ENCODE data around the gene IL16.
"Not testable (repeated sequence)": the region's sequence is repeated elsewhere in the genome, so short reads cannot be mapped to it uniquely, and the experiment has no call there.

IL16 gene

GRCh38 chr15:81183439-81183775 is 13.3 kb upstream of the IL16 start:
- Mint-ChIP-seq H3K4me1 (peaks cover 12% of the 10 kb centered on the region), H3K36me3 (ENCODE audit: low read depth) (no peaks in the 10 kb centered on the region), H3K27ac (no peak overlapping the region), H3K4me3 (no peak overlapping the region), H3K27me3 (peaks cover 32% of the 10 kb centered on the region), H3K9me3 (no peaks in the 10 kb centered on the region)
- no peak for DNase-seq
- ATAC-seq = no peak

- DNase-seq = no peak
Observed at GRCh38 chr15:81184188-81184587, 12.5 kb upstream of the IL16 start.

GRCh38 chr15:81185631-81186295 is 10.9 kb upstream of the IL16 start:
- Mint-ChIP-seq H3K27ac (no peak overlapping the region), H3K9me3 (no peaks in the 10 kb centered on the region), H3K4me3 (no peak overlapping the region), H3K4me1 (peaks cover 12% of the 10 kb centered on the region), H3K27me3 (peaks cover 30% of the 10 kb centered on the region), H3K36me3 (ENCODE audit: low read depth) (no peaks in the 10 kb centered on the region)
- ATAC-seq = no peak
- DNase-seq = no peak

More at GRCh38 chr15:81184188-81184587, 12.5 kb upstream of the IL16 start:
- H3K4me1 Mint-ChIP-seq = peaks cover 12% of the 10 kb centered on the region
- H3K36me3 Mint-ChIP-seq (ENCODE audit: low read depth) = no peaks in the 10 kb centered on the region
- no peaks in the 10 kb centered on the region for H3K9me3 Mint-ChIP-seq
- H3K27me3 Mint-ChIP-seq = peaks cover 32% of the 10 kb centered on the region
- no peak overlapping the region for H3K4me3 Mint-ChIP-seq
- peak; percentile 22 for ATAC-seq
- no peak overlapping the region for H3K27ac Mint-ChIP-seq

- H3K36me3 Mint-ChIP-seq (ENCODE audit: low read depth) = no peaks in the 10 kb centered on the region
- DNase-seq (no peak), ATAC-seq (no peak)
- no peak overlapping the region for H3K4me3 Mint-ChIP-seq
- peaks cover 23% of the 10 kb centered on the region for H3K27me3 Mint-ChIP-seq
- H3K9me3 Mint-ChIP-seq = no peaks in the 10 kb centered on the region
- no peak overlapping the region for H3K27ac Mint-ChIP-seq
- peaks cover 6% of the 10 kb centered on the region for H3K4me1 Mint-ChIP-seq
Observed at GRCh38 chr15:81188354-81188753, 8.3 kb upstream of the IL16 start.

- Mint-ChIP-seq H3K4me3 (no peak overlapping the region), H3K27me3 (peaks cover 17% of the 10 kb centered on the region), H3K36me3 (ENCODE audit: low read depth) (no peaks in the 10 kb centered on the region), H3K9me3 (no peaks in the 10 kb centered on the region), H3K4me1 (no peaks in the 10 kb centered on the region), H3K27ac (no peak overlapping the region)
- ATAC-seq = no peak
- DNase-seq = no peak
Observed at GRCh38 chr15:81189583-81190283, 6.9 kb upstream of the IL16 start.

GRCh38 chr15:81190922-81191507 is 5.7 kb upstream of the IL16 start:
- DNase-seq = no peak

GRCh38 chr15:81191701-81192100 is 5.0 kb upstream of the IL16 start:
- no peak for ATAC-seq
- Mint-ChIP-seq H3K27me3 (peaks cover 15% of the 10 kb centered on the region), H3K27ac (no peak overlapping the region), H3K36me3 (ENCODE audit: low read depth) (no peaks in the 10 kb centered on the region), H3K4me3 (no peak overlapping the region), H3K4me1 (no peaks in the 10 kb centered on the region), H3K9me3 (no peaks in the 10 kb centered on the region)
- no peak for DNase-seq

More at GRCh38 chr15:81190922-81191507, 5.7 kb upstream of the IL16 start:
- no peak overlapping the region for H3K4me3 Mint-ChIP-seq
- H3K9me3 Mint-ChIP-seq = no peaks in the 10 kb centered on the region
- no peaks in the 10 kb centered on the region for H3K4me1 Mint-ChIP-seq
- H3K27me3 Mint-ChIP-seq = peaks cover 15% of the 10 kb centered on the region
- H3K36me3 Mint-ChIP-seq (ENCODE audit: low read depth) = no peaks in the 10 kb centered on the region
- H3K27ac Mint-ChIP-seq = no peak overlapping the region
- no peak for ATAC-seq

- no peak for ATAC-seq
- Mint-ChIP-seq H3K4me1 (no peaks in the 10 kb centered on the region), H3K27ac (no peak overlapping the region)
Observed at GRCh38 chr15:81194723-81195122, 2.0 kb upstream of the IL16 start.

GRCh38 chr15:81195339-81195864 is 1.3 kb upstream of the IL16 start:
- Mint-ChIP-seq H3K36me3 (ENCODE audit: low read depth) (no peaks in the 10 kb centered on the region), H3K9me3 (no peaks in the 10 kb centered on the region), H3K27ac (no peak overlapping the region), H3K4me3 (no peak overlapping the region), H3K4me1 (no peaks in the 10 kb centered on the region), H3K27me3 (peaks cover 15% of the 10 kb centered on the region)
- ATAC-seq (no peak), DNase-seq (no peak)

More at GRCh38 chr15:81194723-81195122, 2.0 kb upstream of the IL16 start:
- no peak for DNase-seq
- peaks cover 15% of the 10 kb centered on the region for H3K27me3 Mint-ChIP-seq
- H3K9me3 Mint-ChIP-seq = no peaks in the 10 kb centered on the region
- no peak overlapping the region for H3K4me3 Mint-ChIP-seq
- no peaks in the 10 kb centered on the region for H3K36me3 Mint-ChIP-seq (ENCODE audit: low read depth)

GRCh38 chr15:81197255-81197630 is 564 bp downstream of the IL16 start:
- no peak overlapping the region for H3K27ac Mint-ChIP-seq
- ATAC-seq (no peak), DNase-seq (no peak)
- H3K27me3 Mint-ChIP-seq = peaks cover 6% of the 10 kb centered on the region
- H3K4me1 Mint-ChIP-seq = no peaks in the 10 kb centered on the region
- H3K9me3 Mint-ChIP-seq = no peaks in the 10 kb centered on the region
- H3K36me3 Mint-ChIP-seq (ENCODE audit: low read depth) = no peaks in the 10 kb centered on the region
- no peak overlapping the region for H3K4me3 Mint-ChIP-seq

- H3K4me1 Mint-ChIP-seq = no peaks in the 10 kb centered on the region
- H3K27ac Mint-ChIP-seq = no peak overlapping the region
- DNase-seq (no peak), ATAC-seq (no peak)
- H3K4me3 Mint-ChIP-seq = no peak overlapping the region
- H3K36me3 Mint-ChIP-seq (ENCODE audit: low read depth) = no peaks in the 10 kb centered on the region
- no peaks in the 10 kb centered on the region for H3K9me3 Mint-ChIP-seq
- peaks cover 6% of the 10 kb centered on the region for H3K27me3 Mint-ChIP-seq
Observed at GRCh38 chr15:81197688-81198281, 1.1 kb downstream of the IL16 start.

- Mint-ChIP-seq H3K4me3 (no peak overlapping the region), H3K27ac (no peak overlapping the region)
Observed at GRCh38 chr15:81199031-81199779, 2.5 kb downstream of the IL16 start.

GRCh38 chr15:81206018-81206417 is 9.3 kb downstream of the IL16 start:
- no peaks in the 10 kb centered on the region for H3K9me3 Mint-ChIP-seq
- no peaks in the 10 kb centered on the region for H3K27me3 Mint-ChIP-seq
- no peak for ATAC-seq
- no peaks in the 10 kb centered on the region for H3K4me1 Mint-ChIP-seq
- H3K4me3 Mint-ChIP-seq = no peak overlapping the region
- no peak overlapping the region for H3K27ac Mint-ChIP-seq
- no peak for DNase-seq
- H3K36me3 Mint-ChIP-seq (ENCODE audit: low read depth) = no peaks in the 10 kb centered on the region

More at GRCh38 chr15:81199031-81199779, 2.5 kb downstream of the IL16 start:
- H3K27me3 Mint-ChIP-seq = peaks cover 4% of the 10 kb centered on the region
- no peaks in the 10 kb centered on the region for H3K4me1 Mint-ChIP-seq
- no peaks in the 10 kb centered on the region for H3K36me3 Mint-ChIP-seq (ENCODE audit: low read depth)
- H3K9me3 Mint-ChIP-seq = no peaks in the 10 kb centered on the region
- DNase-seq (no peak), ATAC-seq (no peak)

- not testable (repeated sequence) for H3K4me1 Mint-ChIP-seq; H3K27ac Mint-ChIP-seq; ATAC-seq; H3K27me3 Mint-ChIP-seq; DNase-seq; H3K9me3 Mint-ChIP-seq; H3K36me3 Mint-ChIP-seq (ENCODE audit: low read depth); H3K4me3 Mint-ChIP-seq
Observed at GRCh38 chr15:81207987-81208386, 11.3 kb downstream of the IL16 start.

Measured in activated naive CD8-positive, alpha-beta T cell treated with anti-CD3 and anti-CD28 coated beads, Interleukin-2, amount 50 U/mL, for 24 hours (primary cell).